IMR-90 (cell line): Measurements from ENCODE around the gene LTBP4. TPM values are rescaled to one million over a fixed set of nuclear protein-coding genes. Genes with fewer than 3 reads are reported as not detected.

ENCODE experiments used
- ATAC-seq: fragments of 200-7000 bp; cut with Tn5 transposase; 2 replicates; pipeline ENCODE4 v1.9.1; 2020; ENCODE audit warnings: low read depth, mild to moderate bottlenecking, moderate library complexity
- BruUV-seq: library from RNA; stranded (reverse); fragments of 400-500 nt; replicated peaks from 2 replicates; lab custom pipeline; 2021; lab: Mats Ljungman, UMichigan
- CTCF ChIA-PET: fragments of 300-600 bp; formaldehyde crosslinking; extraction: SDS; loops from one replicate; lab custom pipeline; 2021; ENCODE audit warnings: antibody characterized with exemption; lab: Yijun Ruan, JAX
- POLR2A ChIA-PET: fragments of 300-600 bp; sonication (Branson Sonifier 250); formaldehyde crosslinking; loops from one replicate; lab custom pipeline; 2022; ENCODE audit warnings: antibody characterized with exemption; ENCODE audit not compliant: unreplicated experiment; lab: Charles Lee
- DNase-seq: peaks from one replicate; pipeline ENCODE4 v3.0.0; 2013
- H2AFZ ChIP-seq: replicated peaks from 2 replicates; pipeline ENCODE3; 2013; ENCODE audit warnings: low read length, mild to moderate bottlenecking; ENCODE audit not compliant: poor library complexity
- H2AK5ac ChIP-seq: 2 replicates; pipeline ENCODE4 v1.6.1; 2013; ENCODE audit warnings: low read depth, low read length, inconsistent platforms
- H2AK9ac ChIP-seq: replicated peaks from 2 replicates; pipeline ENCODE3; 2013; ENCODE audit warnings: mild to moderate bottlenecking, low read depth, low read length, moderate library complexity; ENCODE audit not compliant: poor library complexity
- H2BK120ac ChIP-seq: 2 replicates; pipeline ENCODE4 v1.6.1; 2013; ENCODE audit warnings: low read depth, low read length, inconsistent platforms
- H2BK15ac ChIP-seq: 3 replicates; pipeline ENCODE4 v1.6.1; 2013; ENCODE audit warnings: low read depth, low read length, inconsistent platforms
- H2BK20ac ChIP-seq: 2 replicates; pipeline ENCODE4 v1.6.1; 2013; ENCODE audit warnings: low read depth, mild to moderate bottlenecking, inconsistent platforms, low read length, moderate library complexity
- H2BK5ac ChIP-seq: 2 replicates; pipeline ENCODE4 v1.6.1; 2013; ENCODE audit warnings: mild to moderate bottlenecking, low read depth, low read length, inconsistent platforms; ENCODE audit not compliant: poor library complexity, severe bottlenecking
- H3K14ac ChIP-seq: replicated peaks from 2 replicates; pipeline ENCODE4 v1.6.1; 2013; ENCODE audit warnings: low read depth, low read length, inconsistent platforms
- H3K18ac ChIP-seq: 2 replicates; pipeline ENCODE4 v1.6.1; 2013; ENCODE audit warnings: low read depth, low read length, control low read depth
- H3K23ac ChIP-seq: 2 replicates; pipeline ENCODE4 v1.6.1; 2013; ENCODE audit warnings: low read depth, low read length, inconsistent platforms
- H3K27ac ChIP-seq: 2 replicates; pipeline ENCODE4 v1.5.1; 2013; ENCODE audit warnings: mild to moderate bottlenecking, control low read depth, low read length; ENCODE audit not compliant: insufficient read depth
- H3K27me3 ChIP-seq: 2 replicates; pipeline ENCODE4 v1.6.1; 2013; ENCODE audit warnings: low read length; ENCODE audit not compliant: control insufficient read depth, insufficient read depth
- H3K36me3 ChIP-seq: 2 replicates; pipeline ENCODE4 v1.6.1; 2013; ENCODE audit warnings: low read length, mixed read lengths; ENCODE audit not compliant: control insufficient read depth, insufficient read depth
- H3K4ac ChIP-seq: 2 replicates; pipeline ENCODE4 v1.6.1; 2013; ENCODE audit warnings: low read depth, low read length, inconsistent platforms
- H3K4me1 ChIP-seq: 2 replicates; pipeline ENCODE4 v1.6.1; 2013; ENCODE audit warnings: low read length, mixed read lengths; ENCODE audit not compliant: control insufficient read depth, insufficient read depth
- H3K4me2 ChIP-seq: 2 replicates; pipeline ENCODE4 v1.6.1; 2013; ENCODE audit warnings: low read depth, mild to moderate bottlenecking, control low read depth, low read length, moderate library complexity
- H3K4me3 ChIP-seq: 2 replicates; pipeline ENCODE4 v1.5.1; 2013; ENCODE audit warnings: low read depth, mild to moderate bottlenecking, control low read depth, low read length, moderate library complexity; ENCODE audit not compliant: insufficient read depth
- H3K56ac ChIP-seq: 2 replicates; pipeline ENCODE4 v1.6.1; 2013; ENCODE audit warnings: low read length, inconsistent platforms; ENCODE audit not compliant: insufficient read depth; ENCODE audit errors: extremely low read depth
- H3K79me1 ChIP-seq, 2 experiments: 2 replicates each; pipeline ENCODE4 v1.6.1; 2013; ENCODE audit warnings: low read length in 2 of 2, inconsistent platforms in 1 of 2, low read depth in 1 of 2
- H3K9ac ChIP-seq: 2 replicates; pipeline ENCODE4 v1.6.1; 2013; ENCODE audit warnings: low read depth, low read length, control low read depth
- H3K9me1 ChIP-seq: 2 replicates; pipeline ENCODE4 v1.6.1; 2013; ENCODE audit warnings: low read length, inconsistent platforms; ENCODE audit not compliant: insufficient read depth
- H3K9me3 ChIP-seq: 2 replicates; pipeline ENCODE4 v1.6.1; 2013; ENCODE audit warnings: low read length; ENCODE audit not compliant: control insufficient read depth, insufficient read depth
- H4K20me1 ChIP-seq: 2 replicates; pipeline ENCODE4 v1.6.1; 2013; ENCODE audit warnings: low read length, inconsistent platforms; ENCODE audit not compliant: insufficient read depth
- H4K5ac ChIP-seq: 2 replicates; pipeline ENCODE4 v1.6.1; 2013; ENCODE audit warnings: mild to moderate bottlenecking, low read depth, low read length, control low read depth
- H4K8ac ChIP-seq, 2 experiments: 2 replicates each; pipeline ENCODE4 v1.6.1; 2013; ENCODE audit warnings: low read depth in 2 of 2, low read length in 2 of 2, control low read depth in 1 of 2, inconsistent platforms in 1 of 2
- H4K91ac ChIP-seq: 2 replicates; pipeline ENCODE4 v1.6.1; 2013; ENCODE audit warnings: low read depth, low read length, inconsistent platforms; ENCODE audit not compliant: insufficient read depth
- MAFK ChIP-seq: IDR thresholded peaks from 2 replicates; pipeline ENCODE4 v1.6.1; 2012; ENCODE audit warnings: low read depth, low read length, improper control_type of control experiment
- MXI1 ChIP-seq: IDR thresholded peaks from 2 replicates; pipeline ENCODE4 v1.6.1; 2012; ENCODE audit warnings: low read depth, mild to moderate bottlenecking, low read length, moderate library complexity, borderline replicate concordance
- POLR2A ChIP-seq: IDR thresholded peaks from 2 replicates; pipeline ENCODE4 v1.6.1; 2012; ENCODE audit warnings: mild to moderate bottlenecking, low read depth, low read length
- RCOR1 ChIP-seq: IDR thresholded peaks from 2 replicates; pipeline ENCODE4 v1.6.1; 2012; ENCODE audit warnings: mild to moderate bottlenecking, low read length, improper control_type of control experiment; ENCODE audit not compliant: insufficient replicate concordance
- SMC3 ChIP-seq: fragments of 150-350 bp; IDR thresholded peaks from 2 replicates; pipeline ENCODE4 v1.6.1; 2016; ENCODE audit warnings: low read depth, mild to moderate bottlenecking, antibody characterized with exemption, low read length, moderate library complexity
- WGBS, 2 experiments: methylation state at CpG; one replicate each; pipeline versions ENCODE4 v1.1.5 to v1.1.7; 2013; ENCODE audit warnings: missing lambda C conversion rate in 2 of 2; ENCODE audit not compliant: insufficient read length in 1 of 2; ENCODE audit errors: extremely low coverage in 2 of 2; 5-methylcytosine and 5-hydroxymethylcytosine counted together
- dilution Hi-C: fragments of 300-500 bp; cut with HindIII; formaldehyde crosslinking; loops from one replicate; pipeline ENCODE4 v1.14.3; 2018; ENCODE audit warnings: low sequenced_read_pairs; ENCODE audit not compliant: unreplicated experiment
- in situ Hi-C: fragments of 300-500 bp; cut with MboI; formaldehyde crosslinking; loops from 3 replicates; pipeline ENCODE4 v1.14.3; 2019; ENCODE audit warnings: low sequenced_read_pairs, inconsistent platforms, mixed read lengths
- intact Hi-C: fragments of 100-400 bp; cut with micrococcal nuclease; formaldehyde crosslinking; loops from 2 replicates; pipeline ENCODE4 v1.10.0; 2022
- polyA plus RNA-seq, 3 experiments: library from polyadenylated mRNA; depleted of rRNA; stranded (reverse); fragments of >200 nt; gene quantifications; 2 replicates each; pipeline ENCODE4 v1.2.3, GENCODE V29; 2012; ENCODE audit warnings: low replicate concordance in 1 of 3
- total RNA-seq: library from RNA; depleted of rRNA; stranded (reverse); fragments of >200 nt; gene quantifications from 2 replicates; pipeline ENCODE4 v1.2.3, GENCODE V29; 2012

Gene LTBP4
- total and polyA plus RNA-seq, 2 of the 4 experiments (the other 2 are of a cell fraction) = 14.7 to 70.3 TPM

DNA sequence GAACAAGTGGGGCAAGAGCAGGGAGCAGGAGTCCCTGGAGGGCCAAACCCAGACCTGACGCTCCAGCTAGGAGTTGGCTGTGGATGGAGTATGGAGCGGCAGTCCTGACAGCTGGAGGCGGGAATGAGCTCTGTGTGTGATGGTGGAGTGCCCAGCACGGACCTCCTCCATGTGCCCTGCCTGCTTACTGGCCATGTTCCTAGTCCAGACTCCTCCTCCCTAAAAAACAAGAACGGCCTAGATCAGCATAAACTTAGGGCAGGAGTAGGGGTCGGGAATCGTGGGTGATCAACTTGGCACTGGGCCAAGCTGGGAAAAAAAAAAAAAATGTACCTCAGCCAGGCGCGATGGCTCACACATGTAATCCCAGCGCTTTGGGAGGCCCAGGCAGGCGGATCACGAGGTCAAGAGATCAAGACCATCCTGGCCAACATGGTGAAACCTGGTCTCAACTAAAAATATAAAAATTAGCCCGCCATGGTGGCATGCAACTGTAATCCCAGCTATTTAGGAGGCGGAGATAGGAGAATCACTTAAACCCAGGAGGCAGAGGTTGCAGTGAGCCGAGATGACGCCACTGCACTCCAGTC lies 29.5 kb downstream of the LTBP4 start:
- peak overlapping the region; percentile 16; the same call in 1 of the 2 replicates for H2BK20ac ChIP-seq
- H3K4ac ChIP-seq = peak overlapping the region; percentile 11; the same call in 1 of the 2 replicates
- peak overlapping the region in 1 of 2 experiments; percentile 42; a peak in 1 of 4 replicates for H4K8ac ChIP-seq
- H3K4me2 ChIP-seq = no peak overlapping the region
- H4K91ac ChIP-seq = no peak overlapping the region
- no peaks in the 10 kb centered on the region for H3K27me3 ChIP-seq
- H2BK120ac ChIP-seq = no peak overlapping the region
- ChIA-PET POLR2A (no interaction called here), CTCF (no interaction called here)
- peaks cover 18% of the 10 kb centered on the region for H3K9me1 ChIP-seq
- DNase-seq = no peak
- no peak overlapping the region for H3K4me3 ChIP-seq
- no peaks in the 10 kb centered on the region for H4K20me1 ChIP-seq
- H4K5ac ChIP-seq = no peak overlapping the region
- in situ Hi-C loops = no loop called here
- no peak for ATAC-seq
- dilution Hi-C loops = no loop called here
- TF ChIP-seq MAFK = no peak
- no peak for TF ChIP-seq SMC3
- TF ChIP-seq POLR2A = no peak
- no peak for TF ChIP-seq RCOR1
- no peak for TF ChIP-seq MXI1
- H2BK15ac ChIP-seq = no peak overlapping the region; the same call in 2 of the 3 replicates
- WGBS, 2 experiments = 65% methylated on average over 2 of the region's 16 CpGs; no CpG with 5 or more reads in 1 of the 2 experiments
- H3K9me3 ChIP-seq = no peaks in the 10 kb centered on the region
- no peak overlapping the region for H3K18ac ChIP-seq
- H3K27ac ChIP-seq = no peak overlapping the region
- H3K23ac ChIP-seq = no peak overlapping the region
- H3K79me1 ChIP-seq = 0 out of 4 replicates have a peak, but pooled peaks cover 0 to 4% of the 10 kb centered on the region in 2 experiments
- H3K9ac ChIP-seq = no peak overlapping the region
- H3K4me1 ChIP-seq = peaks cover 14% of the 10 kb centered on the region
- no peak overlapping the region for H3K14ac ChIP-seq
- H3K56ac ChIP-seq = no peak overlapping the region
- 0 out of 2 replicates have a peak overlapping the region, but pooled peaks have one; percentile 46 for H2AK5ac ChIP-seq
- H2AFZ ChIP-seq = no peak overlapping the region
- peak overlapping the region; percentile 76 for H2AK9ac ChIP-seq
- no TSS peak for BruUV-seq
- H3K36me3 ChIP-seq = peaks cover 43% of the 10 kb centered on the region
- H2BK5ac ChIP-seq = no peak overlapping the region
- intact Hi-C loops = no loop called here
